K562 (cell line): ENCODE measurements around the gene FAM53A. TPM values are rescaled to one million over a fixed set of nuclear protein-coding genes. Genes with fewer than 3 reads are reported as not detected.
A peak's percentile ranks its signal among the peaks of the same experiment; 100 is the strongest.
"Not testable (repeated sequence)": the region's sequence is repeated elsewhere in the genome, so short reads cannot be mapped to it uniquely, and the experiment has no call there.

ENCODE experiments used
- ATAC-seq: fragments of 200-7000 bp; cut with Tn5 transposase; 3 replicates; pipeline ENCODE4 v1.9.1; 2020; ENCODE audit warnings: moderate library complexity
- BruUV-seq: library from RNA; stranded (reverse); fragments of 400-500 nt; replicated peaks from 2 replicates; lab custom pipeline; 2021; lab: Mats Ljungman, UMichigan
- CTCF ChIA-PET: fragments of 300-600 bp; formaldehyde crosslinking; extraction: SDS; loops from one replicate; lab custom pipeline; 2021; ENCODE audit warnings: low intra/inter-chr PET ratio; lab: Yijun Ruan, JAX
- POLR2A ChIA-PET: fragments of 300-600, 350-650 bp; sonication (Branson Sonifier 250); formaldehyde crosslinking; extraction: SDS; loops from one replicate; lab custom pipeline; 2021; ENCODE audit warnings: antibody characterized with exemption, inconsistent platforms; lab: Yijun Ruan, JAX
- DNase-seq, 4 experiments: peaks; one replicate each; pipeline versions ENCODE4 v3.0.0 to v3.0.0-alpha.2; 2011 to 2018; ENCODE audit warnings: low spot score in 3 of 4, mixed read lengths in 3 of 4; ENCODE audit errors: extremely low read depth in 1 of 4
- FAIRE-seq: peaks from 2 replicates; lab custom pipeline; 2011; peaks lifted over from hg19 to GRCh38; lab: Jason Lieb, UNC
- H2AFZ ChIP-seq: 2 replicates; pipeline ENCODE4 v1.6.0; 2011; ENCODE audit warnings: low read depth, low read length, control low read depth, inconsistent platforms
- H3K27ac ChIP-seq: fragments of 200-600 bp; 3 replicates; pipeline ENCODE4 v1.8.0; 2011; ENCODE audit warnings: low read depth, mild to moderate bottlenecking, control low read depth, inconsistent platforms, low read length, moderate library complexity, mixed read lengths; ENCODE audit errors: extremely low read depth
- H3K27me3 ChIP-seq, 2 experiments: fragments of 300-600 bp in 1 of 2; 2 replicates in 1 of 2; 3 replicates in 1 of 2; pipeline versions ENCODE4 v1.6.0 to v1.8.0; 2011; ENCODE audit warnings: inconsistent platforms in 2 of 2, low read length in 2 of 2, mild to moderate bottlenecking in 1 of 2, mixed read lengths in 1 of 2, moderate library complexity in 1 of 2; ENCODE audit not compliant: control insufficient read depth in 2 of 2, insufficient read depth in 2 of 2
- H3K36me3 ChIP-seq: fragments of 300-600 bp; 3 replicates; pipeline ENCODE4 v1.8.0; 2011; ENCODE audit warnings: mild to moderate bottlenecking, low read length, inconsistent platforms; ENCODE audit not compliant: control insufficient read depth, insufficient read depth
- H3K4me1 ChIP-seq, 2 experiments: fragments of 200-600 bp in 1 of 2; replicated peaks in 1 of 2; 2 replicates in 1 of 2; 3 replicates in 1 of 2; pipeline versions ENCODE4 v1.5.1 to v1.8.0; 2011; ENCODE audit warnings: inconsistent platforms in 2 of 2, low read length in 2 of 2, mild to moderate bottlenecking in 1 of 2, mixed read lengths in 1 of 2, moderate library complexity in 1 of 2; ENCODE audit not compliant: control insufficient read depth in 2 of 2, insufficient read depth in 2 of 2
- H3K4me2 ChIP-seq: 2 replicates; pipeline ENCODE4 v1.6.1; 2011; ENCODE audit warnings: low read length, control low read depth, inconsistent platforms, mixed read lengths; ENCODE audit not compliant: insufficient read depth
- H3K4me3 ChIP-seq: fragments of 200-600 bp; sonication (generic), shearing (Covaris generic); 2 replicates; pipeline ENCODE4 v1.5.1; 2016; ENCODE audit warnings: control low read depth, inconsistent platforms
- H3K79me2 ChIP-seq: fragments of 200-600 bp; 3 replicates; pipeline ENCODE4 v1.8.0; 2011; ENCODE audit warnings: low read length, inconsistent platforms; ENCODE audit not compliant: control insufficient read depth, insufficient read depth
- H3K9ac ChIP-seq, 2 experiments: 2 replicates each; pipeline versions ENCODE4 v1.6.0 to v1.6.1; 2011; ENCODE audit warnings: low read depth in 2 of 2, low read length in 2 of 2, control low read depth in 1 of 2, inconsistent platforms in 1 of 2, mild to moderate bottlenecking in 1 of 2, mixed read lengths in 1 of 2; ENCODE audit not compliant: insufficient read depth in 1 of 2
- H3K9me1 ChIP-seq: one replicate; pipeline ENCODE4 v1.6.0; 2011; ENCODE audit warnings: inconsistent platforms, mild to moderate bottlenecking, low read length, moderate library complexity; ENCODE audit not compliant: control insufficient read depth, insufficient read depth
- H3K9me3 ChIP-seq: replicated peaks from 2 replicates; pipeline ENCODE4 v1.5.1; 2011; ENCODE audit warnings: low read depth, low read length, inconsistent platforms; ENCODE audit not compliant: control insufficient read depth, insufficient read depth
- H4K20me1 ChIP-seq: replicated peaks from 2 replicates; pipeline ENCODE4 v1.6.1; 2011; ENCODE audit warnings: low read length, inconsistent platforms, mixed read lengths; ENCODE audit not compliant: control insufficient read depth, insufficient read depth
- ATF3 ChIP-seq, 2 experiments: fragments of 450-650 bp in 1 of 2; sonication (generic) in 1 of 2; formaldehyde crosslinking in 1 of 2; IDR thresholded peaks in 1 of 2; conservative IDR thresholded peaks in 1 of 2; 2 replicates each; pipeline versions ENCODE4 v1.6.1 to v1.8.1; 2016 to 2023; ENCODE audit warnings: mild to moderate bottlenecking in 2 of 2, moderate library complexity in 2 of 2, inconsistent platforms in 1 of 2, missing genetic modification reagents in 1 of 2
- ZFP91 ChIP-seq: sonication (generic); formaldehyde crosslinking; IDR thresholded peaks from 2 replicates; pipeline ENCODE4 v1.8.0; 2022; ENCODE audit warnings: mild to moderate bottlenecking, missing genetic modification reagents
- ZNF184 ChIP-seq: sonication (generic); formaldehyde crosslinking; IDR thresholded peaks from 2 replicates; pipeline ENCODE4 v1.5.0; 2020; ENCODE audit warnings: missing genetic modification reagents
- WGBS: fragments of 100-300 bp; shearing (Covaris generic); methylation state at CpG from one replicate; pipeline ENCODE4 v1.1.6; 2016; ENCODE audit warnings: low coverage, mixed read lengths; ENCODE audit not compliant: insufficient coverage; ENCODE audit errors: missing lambda C conversion rate; 5-methylcytosine and 5-hydroxymethylcytosine counted together
- in situ Hi-C: fragments of 300-500 bp; cut with MboI; formaldehyde crosslinking; loops from 4 replicates; pipeline ENCODE4 v1.15.0; 2018; ENCODE audit warnings: inconsistent platforms, mixed read lengths
- intact Hi-C: fragments of 100-400 bp; cut with micrococcal nuclease; formaldehyde crosslinking; loops from 2 replicates; pipeline ENCODE4 v1.14.2; 2022
- polyA plus RNA-seq, 8 experiments: library from polyadenylated mRNA; depleted of rRNA in 4 of 8; stranded (reverse) in 5 of 8; unstranded in 3 of 8; fragments of >200 nt; fragmentation: Nextera tagmentation in 2 of 8; fragmentation: Illumina TruSeq in 1 of 8; extraction: Ambion mirVana in 2 of 8; extraction: Trizol in 1 of 8; gene quantifications; 2 replicates each; pipeline versions ENCODE4 v1.2.1 to v1.2.3, GENCODE V29; 2011 to 2014; ENCODE audit warnings: inconsistent platforms in 1 of 8, missing spikeins in 1 of 8
- total RNA-seq, 7 experiments: library from RNA; depleted of rRNA in 6 of 7; stranded (reverse); fragments of >200 nt in 6 of 7; fragmentation: Illumina TruSeq in 2 of 7; extraction: Trizol in 2 of 7; gene quantifications; 2 replicates each; pipeline versions ENCODE4 v1.2.1 to v1.2.3, GENCODE V29; 2011 to 2021; ENCODE audit warnings: low replicate concordance in 1 of 7

FAM53A gene
- total and polyA plus RNA-seq, 9 of the 15 experiments (the other 6 are each of a cell fraction or from before 2014, with no cell fraction given) = 0.53 to 2.7 (median 1.4) TPM; not detected in 2

GRCh38 chr4:1701671-1702070 is 17.6 kb upstream of the FAM53A start:
- H3K9me1 ChIP-seq; DNase-seq; intact Hi-C loops; H3K27ac ChIP-seq; CTCF ChIA-PET; ATAC-seq; H3K9ac ChIP-seq; BruUV-seq; H3K4me3 ChIP-seq; H3K9me3 ChIP-seq; FAIRE-seq; H3K4me2 ChIP-seq; H2AFZ ChIP-seq; H3K27me3 ChIP-seq; in situ Hi-C loops; H3K4me1 ChIP-seq; TF ChIP-seq ATF3 (CRISPR knock-in tag; conservative IDR thresholded peaks at IDR 0.05): not testable (repeated sequence)
- Histone ChIP-seq H3K79me2 (peaks cover 64% of the 10 kb centered on the region), H4K20me1 (peaks cover 30% of the 10 kb centered on the region), H3K36me3 (peaks cover 96% of the 10 kb centered on the region)
- peak; percentile 33 for TF ChIP-seq ATF3 (IDR thresholded peaks at IDR 0.05)
- WGBS = 96% methylated on average over 8 of the region's 8 CpGs
- POLR2A ChIA-PET = interaction anchor here (1.5 to 3.5 kb wide), 4 partner anchors 8 to 13 kb away, joined by 6 to 20 read pairs (median 12); partner anchors contain the start of gene SLBP

GRCh38 chr4:1695913-1696312 is 11.8 kb upstream of the FAM53A start:
- H3K36me3 ChIP-seq = peaks cover 95% of the 10 kb centered on the region
- H3K9ac ChIP-seq = no peak overlapping the region
- intact Hi-C loops (no loop called here), in situ Hi-C loops (no loop called here)
- H2AFZ ChIP-seq = no peak overlapping the region
- peaks cover 7% of the 10 kb centered on the region; the same call in 1 of the 2 replicates for H4K20me1 ChIP-seq
- H3K27ac ChIP-seq = no peak overlapping the region
- H3K9me1 ChIP-seq = no peaks in the 10 kb centered on the region
- H3K4me3 ChIP-seq = no peak overlapping the region
- BruUV-seq = no TSS peak
- ChIA-PET POLR2A (interaction anchor here (0.6 to 2.0 kb wide), 3 partner anchors 13 to 180 kb away, joined by 3 to 12 read pairs (median 3); no protein-coding TSS in a partner anchor), CTCF (interaction anchor here (0.7 kb wide), 1 partner anchor 114 kb away, joined by 3 read pairs; no protein-coding TSS in a partner anchor)
- DNase-seq = no peak
- TF ChIP-seq ZNF184 (CRISPR knock-in tag) (no peak), ZFP91 (no peak)
- no peak for FAIRE-seq
- no peak for ATAC-seq
- H3K79me2 ChIP-seq = peaks cover 9% of the 10 kb centered on the region
- H3K27me3 ChIP-seq = no peaks in the 10 kb centered on the region
- WGBS = 98% methylated on average over 5 of the region's 5 CpGs
- no peak overlapping the region for H3K4me2 ChIP-seq
- H3K9me3 ChIP-seq = no peaks in the 10 kb centered on the region
- H3K4me1 ChIP-seq = no peaks in the 10 kb centered on the region
